Measurements from ENCODE around the gene GLDC.
"Not testable (repeated sequence)": the region's sequence is repeated elsewhere in the genome, so short reads cannot be mapped to it uniquely, and the experiment has no call there.

GLDC gene

GRCh38 chr9:6562871-6563430 lies 82.6 kb downstream of the GLDC start:
- DNase-seq = no peak

- no peak for DNase-seq
Measured at GRCh38 chr9:6562201-6562600, 83.3 kb downstream of the GLDC start.

GRCh38 chr9:6557883-6558616 lies 87.5 kb downstream of the GLDC start:
- DNase-seq = no peak

DNA sequence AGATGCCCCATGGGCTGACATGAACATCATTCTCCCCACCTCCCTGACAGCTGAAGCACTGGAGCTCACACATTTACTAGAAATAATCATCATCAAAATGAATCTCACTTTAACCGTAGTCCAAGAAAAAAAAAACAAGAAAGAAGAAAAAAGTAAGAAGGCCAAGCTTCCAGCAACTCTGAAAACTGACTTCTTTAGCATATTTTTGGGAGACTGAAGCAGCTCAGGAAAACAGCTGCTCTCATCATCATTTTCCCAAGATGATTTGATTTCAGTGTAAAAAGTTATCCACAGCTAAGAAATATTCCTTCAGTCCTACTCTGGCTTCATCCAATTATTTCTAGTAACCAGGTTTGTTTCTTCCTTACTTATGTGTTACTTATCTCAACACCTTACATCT lies 91.7 kb downstream of the GLDC start:
- no peak for DNase-seq

DNA sequence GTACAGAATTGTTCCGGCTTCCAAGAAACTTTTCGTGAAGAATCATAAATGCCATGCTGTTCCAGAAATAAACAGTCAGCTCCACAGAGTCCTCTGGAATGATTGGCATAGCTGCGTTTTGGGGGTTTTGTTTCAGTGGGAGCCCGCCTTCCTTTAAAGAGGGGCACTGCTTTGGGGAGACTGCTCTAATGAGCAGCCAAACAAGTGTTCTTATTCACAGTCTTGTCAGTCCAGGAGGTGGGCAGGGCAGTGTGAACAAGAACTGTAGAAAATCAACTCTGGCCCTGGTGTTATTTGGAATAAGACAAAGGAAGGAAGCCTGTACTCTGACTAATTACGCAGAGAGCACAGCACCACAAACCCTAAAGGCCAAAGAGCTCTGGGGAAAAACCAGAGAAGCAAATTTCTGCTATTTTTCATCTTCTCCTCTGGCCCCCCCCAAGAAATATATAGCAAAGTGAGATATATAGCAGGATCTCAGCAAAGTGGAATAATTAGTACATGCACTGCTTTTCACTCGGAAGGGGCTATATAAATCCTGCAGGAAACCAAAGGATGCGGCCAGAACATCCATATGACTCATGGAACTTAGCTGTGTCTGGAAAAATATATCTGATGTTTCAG lies 92.9 kb downstream of the GLDC start:
- DNase-seq = no peak

DNA sequence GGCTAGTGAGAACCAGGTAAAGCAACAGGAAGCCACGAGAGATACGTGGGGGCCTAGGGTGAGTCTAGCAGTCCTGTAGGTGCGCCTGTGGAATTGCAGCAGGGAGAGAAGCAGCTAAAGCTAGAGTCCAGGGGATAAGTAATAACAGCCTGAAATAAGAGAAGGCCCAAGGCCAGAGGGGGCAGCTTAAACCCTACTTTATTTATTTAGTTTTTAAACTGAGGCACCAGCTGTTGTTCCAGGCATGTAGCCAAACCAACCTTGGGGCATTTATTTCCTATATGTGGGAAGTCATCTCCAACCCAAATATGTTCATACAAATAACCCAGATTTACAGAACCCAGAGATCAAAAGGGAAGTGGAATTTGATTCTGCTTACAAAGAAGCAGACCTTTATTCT lies 93.5 kb downstream of the GLDC start:
- peak; percentile 84 for DNase-seq

DNA sequence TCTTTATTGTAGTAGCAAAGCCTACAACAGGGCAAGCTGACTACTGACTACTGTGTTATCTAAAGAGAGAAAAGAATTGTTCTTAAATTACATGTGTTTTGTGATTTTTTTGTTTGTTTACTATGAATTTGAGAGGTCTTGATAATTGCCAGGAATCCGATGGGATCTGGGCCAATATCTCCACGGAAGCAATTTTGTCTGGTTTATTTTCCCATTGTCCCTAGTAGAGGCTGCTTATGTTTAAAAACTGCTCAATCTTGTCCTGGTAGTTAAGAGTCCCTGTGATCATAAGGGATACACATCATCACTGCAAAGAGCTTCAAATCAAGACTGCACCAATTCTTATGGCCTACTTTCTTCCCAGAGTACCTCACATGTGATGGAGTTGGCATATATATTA lies 94.4 kb downstream of the GLDC start:
- peak; percentile 64 for DNase-seq

DNA sequence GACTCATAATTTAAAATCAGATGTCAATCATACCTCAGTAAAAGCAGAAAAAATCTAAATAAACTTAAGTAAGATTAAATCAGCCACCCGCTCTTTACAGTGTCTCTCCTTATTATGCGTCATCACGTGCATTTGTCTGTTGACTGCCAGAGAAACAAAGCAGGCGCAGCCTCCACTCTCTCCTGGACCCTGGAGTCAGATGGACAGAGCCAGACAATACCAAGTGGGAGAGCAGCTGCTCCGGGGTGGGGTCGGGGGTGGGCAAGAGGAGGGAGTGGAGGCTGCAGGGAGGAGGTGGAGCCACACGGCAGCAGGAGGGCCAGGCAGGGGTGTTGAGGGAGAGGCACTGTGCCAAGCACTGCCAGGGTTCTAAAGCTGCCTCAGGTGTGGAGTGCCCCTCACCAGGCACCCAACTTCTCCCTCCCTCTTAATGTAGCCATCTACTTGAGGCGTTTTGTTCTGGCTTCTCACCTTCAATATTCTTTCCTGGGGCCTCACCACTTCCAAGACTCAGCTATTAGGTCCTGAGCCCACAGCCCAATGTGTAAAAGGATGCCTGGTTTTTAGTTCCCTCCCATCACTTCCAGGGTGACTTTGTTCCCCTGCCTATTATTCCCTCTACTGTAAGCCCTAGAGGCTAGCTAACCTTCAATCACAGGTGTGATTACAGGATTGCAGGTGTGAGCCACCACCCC lies 96.3 kb downstream of the GLDC start:
- no peak for DNase-seq

- DNase-seq = no peak
Measured at GRCh38 chr9:6545017-6545691, 100.4 kb downstream of the GLDC start.

DNA sequence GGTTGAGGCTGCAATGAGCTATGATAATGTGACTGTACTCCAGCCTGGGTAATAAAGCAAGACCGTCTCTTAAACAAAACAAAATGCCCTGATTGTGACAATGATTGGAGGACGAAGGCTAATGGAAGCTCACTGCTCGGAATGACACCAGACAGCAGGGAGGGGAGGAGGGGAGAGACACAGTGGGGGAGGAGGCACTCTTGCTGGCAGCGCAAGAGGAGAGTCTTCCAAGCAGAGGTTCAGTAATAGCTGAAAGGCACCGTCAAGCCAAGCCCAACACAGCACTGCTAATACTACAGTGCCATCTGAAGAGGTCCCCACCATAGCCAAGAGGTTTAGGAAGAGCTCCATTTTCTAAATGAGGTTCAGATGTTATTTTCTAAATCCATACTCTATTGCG lies 102.3 kb downstream of the GLDC start:
- DNase-seq = no peak

DNA sequence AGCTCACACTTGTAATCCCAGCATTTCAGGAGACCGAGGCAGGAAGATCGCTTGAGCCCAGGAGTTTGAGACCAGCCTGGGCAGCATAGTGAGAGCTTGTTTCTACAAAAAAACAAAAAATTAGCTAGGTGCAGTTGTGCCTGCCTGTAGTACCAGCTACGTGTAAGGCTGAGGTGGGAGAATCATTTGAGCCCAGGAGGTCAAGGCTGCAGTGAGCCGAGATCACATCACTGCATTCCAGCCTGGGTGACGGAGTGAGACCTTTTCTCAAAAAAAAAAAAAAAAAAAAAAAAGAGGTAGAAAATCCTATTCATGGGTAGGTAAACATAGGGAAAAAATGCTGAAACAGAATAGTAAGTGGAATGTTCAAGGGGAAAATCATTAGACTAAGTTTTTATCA lies 102.9 kb downstream of the GLDC start:
- DNase-seq = not testable (repeated sequence)

- DNase-seq = no peak
Measured at GRCh38 chr9:6538666-6539071, 106.9 kb downstream of the GLDC start.

DNA sequence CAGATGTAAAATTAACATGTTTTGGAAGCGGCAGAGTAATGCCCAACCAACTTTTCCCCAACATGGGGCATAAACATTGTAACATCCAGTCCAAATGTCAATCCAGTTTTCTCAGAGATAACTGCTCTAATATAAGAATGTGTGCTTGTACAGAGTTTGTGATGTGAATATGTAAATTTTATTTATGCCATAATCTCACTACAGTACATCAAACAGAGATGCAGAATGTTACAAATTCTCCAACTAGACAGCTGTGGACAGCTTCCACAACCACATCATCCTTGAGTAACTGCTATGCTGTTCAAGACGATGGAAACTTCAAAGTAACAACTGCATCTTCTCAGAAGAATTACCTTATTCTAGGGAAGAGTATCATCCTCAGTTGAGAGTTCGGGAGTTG lies 109.9 kb downstream of the GLDC start:
- DNase-seq = no peak

- DNase-seq = no peak
Measured at GRCh38 chr9:6525326-6526045, 120.0 kb downstream of the GLDC start.

DNA sequence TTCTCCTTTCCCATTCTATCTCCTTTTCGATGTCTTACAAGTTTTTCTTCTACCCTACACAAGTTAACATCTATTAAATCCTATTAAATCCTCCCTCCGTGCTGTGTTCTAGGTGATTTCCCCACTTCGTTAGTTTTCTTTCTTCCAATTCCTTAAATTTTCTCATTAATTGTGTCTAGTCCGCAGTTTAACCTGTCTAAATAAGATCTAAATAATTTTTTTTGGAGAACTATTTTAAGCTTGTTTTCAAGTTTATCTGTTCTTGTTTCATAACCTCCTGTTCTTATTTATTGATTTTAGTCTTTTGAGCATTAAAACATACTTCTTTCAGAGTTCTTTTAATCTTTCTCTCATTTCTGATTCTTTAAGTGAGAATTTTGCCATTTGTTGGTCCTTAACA lies 123.3 kb downstream of the GLDC start:
- no peak for DNase-seq

DNA sequence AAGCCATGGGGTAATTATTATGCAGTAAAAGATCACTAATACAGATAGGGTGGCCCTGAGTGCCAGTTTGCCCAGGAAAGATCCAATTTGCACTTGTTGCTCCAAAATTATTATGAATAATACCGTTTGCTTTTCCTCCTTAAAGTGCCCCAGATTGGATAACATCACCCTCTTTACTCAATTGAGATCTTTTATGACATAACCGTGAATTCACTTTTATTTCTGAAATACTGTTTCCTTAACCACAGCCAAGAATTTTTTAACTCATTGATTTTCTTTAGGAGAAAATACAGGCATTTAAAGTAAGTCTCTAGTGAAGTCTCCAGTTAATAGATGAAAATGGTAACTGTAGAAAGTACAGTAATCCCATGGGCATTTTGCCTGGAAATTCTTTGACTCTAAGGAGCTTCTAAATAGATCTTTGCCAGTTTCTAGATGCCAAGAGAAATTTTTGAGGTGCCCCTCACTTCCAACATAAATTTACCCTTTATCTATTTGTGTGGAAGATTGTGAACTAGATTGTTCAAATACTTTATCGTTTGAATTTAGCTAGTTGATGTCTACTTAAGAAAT lies 133.4 kb downstream of the GLDC start:
- DNase-seq = no peak

- no peak for DNase-seq
Measured at GRCh38 chr9:6506571-6506970, 139.0 kb downstream of the GLDC start.

DNA sequence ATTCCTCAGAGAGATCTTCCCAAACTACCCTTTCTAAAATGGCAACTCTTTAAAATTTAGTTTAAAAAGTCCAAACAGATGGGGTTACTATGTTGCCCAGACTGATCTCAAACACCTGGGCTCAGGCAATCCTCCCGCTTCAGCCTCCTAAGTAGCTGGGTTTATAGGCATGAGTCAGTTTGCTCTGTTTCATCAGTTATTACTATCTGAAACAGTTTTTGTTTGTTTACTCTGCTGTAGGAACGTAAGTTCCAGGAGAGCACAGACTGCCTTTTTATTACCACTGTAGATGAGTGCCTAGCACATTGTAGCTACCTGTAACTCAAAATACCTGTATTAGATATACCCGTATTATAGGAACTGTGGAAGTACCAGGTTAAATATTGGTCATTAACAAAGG lies 143.1 kb downstream of the GLDC start:
- DNase-seq = no peak

DNA sequence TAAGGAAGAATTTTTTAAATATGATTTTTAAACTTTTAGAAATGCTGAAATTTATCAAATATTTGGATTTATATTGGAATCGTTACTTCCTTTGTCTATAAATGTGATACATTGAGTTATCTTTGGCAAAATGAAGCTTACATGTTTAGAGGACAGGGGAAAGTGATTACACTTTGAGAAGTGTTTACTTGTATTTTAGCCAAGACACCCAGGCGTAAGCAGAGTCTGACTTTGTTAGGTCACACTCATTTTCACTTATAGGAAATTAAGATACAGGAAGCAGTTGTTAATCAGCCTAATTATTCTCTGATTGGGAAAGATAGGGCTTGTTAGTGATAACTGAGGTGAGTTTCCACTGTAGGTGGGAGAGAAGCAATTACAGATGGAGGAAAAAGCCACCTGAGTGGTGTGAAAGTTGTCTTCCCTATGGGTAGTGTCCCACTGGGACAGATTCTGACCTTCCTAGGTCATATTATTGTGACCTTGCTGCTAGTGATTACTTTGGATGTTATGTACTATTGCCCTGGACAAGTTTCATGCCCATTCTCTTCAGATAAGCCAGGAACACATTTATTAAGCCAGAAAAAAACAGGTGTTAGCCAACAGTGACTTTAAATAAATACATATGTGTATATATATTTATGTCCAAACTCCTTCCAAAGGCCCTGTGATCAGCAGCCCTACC lies 143.9 kb downstream of the GLDC start:
- no peak for DNase-seq

DNA sequence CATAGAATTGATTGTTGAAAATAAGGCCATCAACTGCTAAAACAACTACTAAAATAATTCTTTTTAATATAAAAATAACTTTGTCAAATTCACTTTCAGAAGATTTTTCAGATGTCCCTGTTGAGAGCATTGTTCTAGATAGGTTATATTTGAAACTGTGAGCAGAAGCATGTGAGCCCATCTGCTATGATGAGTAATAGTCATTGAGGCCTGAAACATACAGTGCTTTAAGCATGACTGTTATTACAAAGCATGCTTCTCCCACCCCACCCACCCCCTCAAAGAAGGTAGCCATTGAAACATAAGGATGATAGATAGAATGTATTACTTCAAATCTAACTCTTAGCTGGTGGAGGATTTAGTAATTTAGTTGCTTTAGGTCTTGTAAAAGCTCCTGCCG lies 146.5 kb downstream of the GLDC start:
- DNase-seq = no peak

- DNase-seq = no peak
Measured at GRCh38 chr9:6495466-6495865, 150.1 kb downstream of the GLDC start.

- no peak for DNase-seq
Measured at GRCh38 chr9:6490863-6491262, 154.7 kb downstream of the GLDC start.
